Osteocyte (in vitro differentiated cells): ENCODE measurements around the gene RABAC1. TPM values are rescaled to one million over a fixed set of nuclear protein-coding genes. Genes with fewer than 3 reads are reported as not detected.

Experiments
- DNase-seq: peaks from one replicate; pipeline ENCODE4 v3.0.0; 2021; ENCODE audit warnings: mixed read lengths; ENCODE audit not compliant: unreplicated experiment; ENCODE audit errors: extremely low spot score
- H3K27ac Mint-ChIP-seq: one replicate; pipeline ENCODE4 v1.8.0; 2021; ENCODE audit warnings: mild to moderate bottlenecking, mixed read lengths; ENCODE audit not compliant: unreplicated experiment
- H3K27me3 Mint-ChIP-seq: one replicate; pipeline ENCODE4 v1.8.0; 2021; ENCODE audit warnings: mixed read lengths; ENCODE audit not compliant: unreplicated experiment
- H3K36me3 Mint-ChIP-seq: one replicate; pipeline ENCODE4 v1.8.0; 2021; ENCODE audit warnings: mixed read lengths; ENCODE audit not compliant: unreplicated experiment
- H3K4me1 Mint-ChIP-seq: one replicate; pipeline ENCODE4 v1.8.0; 2021; ENCODE audit warnings: mixed read lengths; ENCODE audit not compliant: unreplicated experiment
- H3K4me3 Mint-ChIP-seq: one replicate; pipeline ENCODE4 v1.8.0; 2021; ENCODE audit warnings: mild to moderate bottlenecking, moderate library complexity, mixed read lengths; ENCODE audit not compliant: unreplicated experiment
- H3K9me3 Mint-ChIP-seq: one replicate; pipeline ENCODE4 v1.8.0; 2021; ENCODE audit warnings: mixed read lengths; ENCODE audit not compliant: unreplicated experiment
- CTCF ChIP-seq: fragments of 200-600 bp; sonication (generic); IDR thresholded peaks from 2 replicates; pipeline ENCODE4 v1.5.0; 2021; ENCODE audit warnings: antibody characterized with exemption, mild to moderate bottlenecking, moderate library complexity
- total RNA-seq: library from RNA; stranded (reverse); gene quantifications from 2 replicates; pipeline ENCODE4 v1.2.1, GENCODE V29; 2021

Gene RABAC1
- total RNA-seq, 1 donor from 2014 or later = 268 TPM

GRCh38 chr19:41921577-41922576, 37.2 kb downstream of the RABAC1 start:
- no peaks in the 10 kb centered on the region for H3K9me3 Mint-ChIP-seq
- H3K27ac Mint-ChIP-seq = no peak overlapping the region
- no peaks in the 10 kb centered on the region for H3K4me1 Mint-ChIP-seq
- H3K4me3 Mint-ChIP-seq = no peak overlapping the region
- no peak for DNase-seq
- no peak for TF ChIP-seq CTCF
- H3K36me3 Mint-ChIP-seq = no peaks in the 10 kb centered on the region
- H3K27me3 Mint-ChIP-seq = peaks cover 14% of the 10 kb centered on the region

- Mint-ChIP-seq H3K9me3 (no peaks in the 10 kb centered on the region), H3K27ac (no peak overlapping the region), H3K4me3 (no peak overlapping the region), H3K36me3 (no peaks in the 10 kb centered on the region), H3K4me1 (no peaks in the 10 kb centered on the region), H3K27me3 (peaks cover 14% of the 10 kb centered on the region)
- TF ChIP-seq CTCF = no peak
- no peak for DNase-seq
Measured at GRCh38 chr19:41920882-41921576, 38.1 kb downstream of the RABAC1 start.

- H3K4me1 Mint-ChIP-seq = no peaks in the 10 kb centered on the region
- no peak overlapping the region for H3K4me3 Mint-ChIP-seq
- H3K27me3 Mint-ChIP-seq = peaks cover 14% of the 10 kb centered on the region
- no peak overlapping the region for H3K27ac Mint-ChIP-seq
- no peaks in the 10 kb centered on the region for H3K36me3 Mint-ChIP-seq
- DNase-seq = no peak
- H3K9me3 Mint-ChIP-seq = no peaks in the 10 kb centered on the region
- TF ChIP-seq CTCF = no peak
Measured at GRCh38 chr19:41919948-41920712, 39.0 kb downstream of the RABAC1 start.

GRCh38 chr19:41918653-41919244, 40.4 kb downstream of the RABAC1 start:
- Mint-ChIP-seq H3K27ac (no peak overlapping the region), H3K36me3 (no peaks in the 10 kb centered on the region), H3K9me3 (no peaks in the 10 kb centered on the region), H3K27me3 (peaks cover 21% of the 10 kb centered on the region), H3K4me3 (no peak overlapping the region), H3K4me1 (no peaks in the 10 kb centered on the region)
- no peak for DNase-seq
- no peak for TF ChIP-seq CTCF
